ENCODE results near the gene PRDM16.
A peak's percentile ranks its signal among the peaks of the same experiment; 100 is the strongest.

The PRDM16 gene

GRCh38 chr1:3167255-3167654 is 98.3 kb downstream of the PRDM16 start:
- Histone ChIP-seq H3K9me3 (ENCODE audit: control insufficient read depth, low read length) (no peaks in the 10 kb centered on the region), H3K4me2 (ENCODE audit: low read length, poor library complexity, severe bottlenecking) (no peak overlapping the region), H3K4me3 (ENCODE audit: insufficient read depth in 1 of 2, low read depth in 1 of 2, low read length in 2 of 2) (no peak overlapping the region), H4K8ac (ENCODE audit: low read length) (no peak overlapping the region), H2AFZ (ENCODE audit: low read depth, low read length) (no peak overlapping the region), H3K36me3 (ENCODE audit: control insufficient read depth in 1 of 2, insufficient read depth in 2 of 2, low read depth in 1 of 2, low read length in 2 of 2) (no peaks in the 10 kb centered on the region), H3K27me3 (ENCODE audit: control insufficient read depth in 1 of 2, insufficient read depth in 1 of 2, low read length in 2 of 2) (peaks cover 3 to 50% of the 10 kb centered on the region in 2 experiments), H3K18ac (ENCODE audit: low read depth in 1 of 2, low read length in 2 of 2) (no peak overlapping the region), H2BK120ac (ENCODE audit: low read depth, low read length) (no peak overlapping the region), H2BK15ac (ENCODE audit: low read depth, poor library complexity, severe bottlenecking) (no peak overlapping the region), H2BK5ac (ENCODE audit: low read depth, low read length, poor library complexity, severe bottlenecking) (no peak overlapping the region), H3K27ac (ENCODE audit: low read length, poor library complexity, severe bottlenecking) (no peak overlapping the region), H3K79me1 (replicated peaks; ENCODE audit: low read length, poor library complexity, severe bottlenecking) (no peaks in the 10 kb centered on the region), H4K91ac (ENCODE audit: low read length) (no peak overlapping the region), H3K4me1 (ENCODE audit: control insufficient read depth, insufficient read depth, low read depth, low read length) (no peaks in the 10 kb centered on the region), H3K14ac (ENCODE audit: low read length in 2 of 2) (no peak overlapping the region), H3K23ac (ENCODE audit: low read length in 2 of 2) (no peak overlapping the region), H3K4ac (ENCODE audit: low read depth in 1 of 2, low read length in 2 of 2) (no peak overlapping the region), H2BK12ac (ENCODE audit: low read length in 2 of 2) (no peak overlapping the region), H2AK5ac (ENCODE audit: low read length, severe bottlenecking) (no peak overlapping the region), H3K9ac (ENCODE audit: low read length) (no peak overlapping the region)
- no peak for DNase-seq
- 74% methylated on average over 7 of the region's 14 CpGs for WGBS

GRCh38 chr1:3168678-3169077 is 99.7 kb downstream of the PRDM16 start:
- no peak overlapping the region for H3K18ac ChIP-seq (ENCODE audit: low read depth in 1 of 2, low read length in 2 of 2)
- no peaks in the 10 kb centered on the region for H3K79me1 ChIP-seq (replicated peaks; ENCODE audit: low read length, poor library complexity, severe bottlenecking)
- no peak overlapping the region for H2BK5ac ChIP-seq (ENCODE audit: low read depth, low read length, poor library complexity, severe bottlenecking)
- no peak overlapping the region for H3K27ac ChIP-seq (ENCODE audit: low read length, poor library complexity, severe bottlenecking)
- H3K23ac ChIP-seq (ENCODE audit: low read length in 2 of 2) = no peak overlapping the region
- H2BK12ac ChIP-seq (ENCODE audit: low read length in 2 of 2) = no peak overlapping the region
- H3K4me2 ChIP-seq (ENCODE audit: low read length, poor library complexity, severe bottlenecking) = no peak overlapping the region
- no peak overlapping the region for H4K8ac ChIP-seq (ENCODE audit: low read length)
- H4K91ac ChIP-seq (ENCODE audit: low read length) = no peak overlapping the region
- no peak overlapping the region for H3K4ac ChIP-seq (ENCODE audit: low read depth in 1 of 2, low read length in 2 of 2)
- no peak for DNase-seq
- no peak overlapping the region for H3K4me3 ChIP-seq (ENCODE audit: insufficient read depth in 1 of 2, low read depth in 1 of 2, low read length in 2 of 2)
- H2AK5ac ChIP-seq (ENCODE audit: low read length, severe bottlenecking) = no peak overlapping the region
- peaks cover 3 to 48% of the 10 kb centered on the region in 2 experiments for H3K27me3 ChIP-seq (ENCODE audit: control insufficient read depth in 1 of 2, insufficient read depth in 1 of 2, low read length in 2 of 2)
- H3K9me3 ChIP-seq (ENCODE audit: control insufficient read depth, low read length) = no peaks in the 10 kb centered on the region
- no peaks in the 10 kb centered on the region for H3K36me3 ChIP-seq (ENCODE audit: control insufficient read depth in 1 of 2, insufficient read depth in 2 of 2, low read depth in 1 of 2, low read length in 2 of 2)
- WGBS = 83% methylated on average over 8 of the region's 8 CpGs
- H2AFZ ChIP-seq (ENCODE audit: low read depth, low read length) = no peak overlapping the region
- H3K9ac ChIP-seq (ENCODE audit: low read length) = no peak overlapping the region
- no peak overlapping the region for H2BK15ac ChIP-seq (ENCODE audit: low read depth, poor library complexity, severe bottlenecking)
- no peaks in the 10 kb centered on the region for H3K4me1 ChIP-seq (ENCODE audit: control insufficient read depth, insufficient read depth, low read depth, low read length)
- no peak overlapping the region for H3K14ac ChIP-seq (ENCODE audit: low read length in 2 of 2)
- no peak overlapping the region for H2BK120ac ChIP-seq (ENCODE audit: low read depth, low read length)

GRCh38 chr1:3169665-3170356 is 100.8 kb downstream of the PRDM16 start:
- no peak overlapping the region for H2BK15ac ChIP-seq (ENCODE audit: low read depth, poor library complexity, severe bottlenecking)
- H2BK12ac ChIP-seq (ENCODE audit: low read length in 2 of 2) = no peak overlapping the region
- no peak overlapping the region for H3K4me2 ChIP-seq (ENCODE audit: low read length, poor library complexity, severe bottlenecking)
- no peak overlapping the region for H3K9ac ChIP-seq (ENCODE audit: low read length)
- H3K14ac ChIP-seq (ENCODE audit: low read length in 2 of 2) = no peak overlapping the region
- H3K4ac ChIP-seq (ENCODE audit: low read depth in 1 of 2, low read length in 2 of 2) = no peak overlapping the region
- no peak overlapping the region for H3K23ac ChIP-seq (ENCODE audit: low read length in 2 of 2)
- H3K9me3 ChIP-seq (ENCODE audit: control insufficient read depth, low read length) = no peaks in the 10 kb centered on the region
- H3K27me3 ChIP-seq (ENCODE audit: control insufficient read depth in 1 of 2, insufficient read depth in 1 of 2, low read length in 2 of 2) = peaks cover 3 to 51% of the 10 kb centered on the region in 2 experiments
- H2AK5ac ChIP-seq (ENCODE audit: low read length, severe bottlenecking) = no peak overlapping the region
- no peak overlapping the region for H3K27ac ChIP-seq (ENCODE audit: low read length, poor library complexity, severe bottlenecking)
- no peak overlapping the region for H2BK5ac ChIP-seq (ENCODE audit: low read depth, low read length, poor library complexity, severe bottlenecking)
- H4K8ac ChIP-seq (ENCODE audit: low read length) = no peak overlapping the region
- H2BK120ac ChIP-seq (ENCODE audit: low read depth, low read length) = no peak overlapping the region
- H3K36me3 ChIP-seq (ENCODE audit: control insufficient read depth in 1 of 2, insufficient read depth in 2 of 2, low read depth in 1 of 2, low read length in 2 of 2) = no peaks in the 10 kb centered on the region
- DNase-seq = no peak
- 71% methylated on average over 34 of the region's 35 CpGs for WGBS
- H3K4me1 ChIP-seq (ENCODE audit: control insufficient read depth, insufficient read depth, low read depth, low read length) = no peaks in the 10 kb centered on the region
- no peaks in the 10 kb centered on the region for H3K79me1 ChIP-seq (replicated peaks; ENCODE audit: low read length, poor library complexity, severe bottlenecking)
- no peak overlapping the region for H4K91ac ChIP-seq (ENCODE audit: low read length)
- no peak overlapping the region for H3K4me3 ChIP-seq (ENCODE audit: insufficient read depth in 1 of 2, low read depth in 1 of 2, low read length in 2 of 2)
- no peak overlapping the region for H3K18ac ChIP-seq (ENCODE audit: low read depth in 1 of 2, low read length in 2 of 2)
- H2AFZ ChIP-seq (ENCODE audit: low read depth, low read length) = no peak overlapping the region

GRCh38 chr1:3170561-3171453 is 101.8 kb downstream of the PRDM16 start:
- Histone ChIP-seq H3K18ac (ENCODE audit: low read depth in 1 of 2, low read length in 2 of 2) (no peak overlapping the region), H2BK120ac (ENCODE audit: low read depth, low read length) (no peak overlapping the region), H3K79me1 (replicated peaks; ENCODE audit: low read length, poor library complexity, severe bottlenecking) (no peaks in the 10 kb centered on the region), H2BK5ac (ENCODE audit: low read depth, low read length, poor library complexity, severe bottlenecking) (no peak overlapping the region), H3K4ac (ENCODE audit: low read depth in 1 of 2, low read length in 2 of 2) (peak overlapping the region in 1 of 2 experiments; percentile 24), H3K4me2 (ENCODE audit: low read length, poor library complexity, severe bottlenecking) (no peak overlapping the region), H3K4me1 (ENCODE audit: control insufficient read depth, insufficient read depth, low read depth, low read length) (no peaks in the 10 kb centered on the region), H3K23ac (ENCODE audit: low read length in 2 of 2) (peak overlapping the region in 1 of 2 experiments; percentile 26), H3K27me3 (ENCODE audit: control insufficient read depth in 1 of 2, insufficient read depth in 1 of 2, low read length in 2 of 2) (peaks cover 3 to 59% of the 10 kb centered on the region in 2 experiments), H2AK5ac (ENCODE audit: low read length, severe bottlenecking) (no peak overlapping the region), H3K27ac (ENCODE audit: low read length, poor library complexity, severe bottlenecking) (no peak overlapping the region), H3K9ac (ENCODE audit: low read length) (peak overlapping the region; percentile 68), H4K8ac (ENCODE audit: low read length) (peak overlapping the region; percentile 89), H2BK12ac (ENCODE audit: low read length in 2 of 2) (peak overlapping the region in 1 of 2 experiments; percentile 66), H3K4me3 (ENCODE audit: insufficient read depth in 1 of 2, low read depth in 1 of 2, low read length in 2 of 2) (peak overlapping the region in 1 of 2 experiments; percentile 62), H3K36me3 (ENCODE audit: control insufficient read depth in 1 of 2, insufficient read depth in 2 of 2, low read depth in 1 of 2, low read length in 2 of 2) (no peaks in the 10 kb centered on the region), H3K9me3 (ENCODE audit: control insufficient read depth, low read length) (no peaks in the 10 kb centered on the region), H2AFZ (ENCODE audit: low read depth, low read length) (peak overlapping the region; percentile 31), H3K14ac (ENCODE audit: low read length in 2 of 2) (peak overlapping the region in 1 of 2 experiments; percentile 42), H4K91ac (ENCODE audit: low read length) (peak overlapping the region; percentile 7), H2BK15ac (ENCODE audit: low read depth, poor library complexity, severe bottlenecking) (peak overlapping the region; percentile 66)
- WGBS = 15% methylated on average over 39 of the region's 40 CpGs
- peak; percentile 43 for DNase-seq
